Measurements from ENCODE around the gene RTF2. TPM values are rescaled to one million over a fixed set of nuclear protein-coding genes. Genes with fewer than 3 reads are reported as not detected.

The RTF2 gene
- total and polyA plus RNA-seq, 2 donors (not counting 1 experiment from before 2014, with no cell fraction given): 100 to 107 TPM

DNA sequence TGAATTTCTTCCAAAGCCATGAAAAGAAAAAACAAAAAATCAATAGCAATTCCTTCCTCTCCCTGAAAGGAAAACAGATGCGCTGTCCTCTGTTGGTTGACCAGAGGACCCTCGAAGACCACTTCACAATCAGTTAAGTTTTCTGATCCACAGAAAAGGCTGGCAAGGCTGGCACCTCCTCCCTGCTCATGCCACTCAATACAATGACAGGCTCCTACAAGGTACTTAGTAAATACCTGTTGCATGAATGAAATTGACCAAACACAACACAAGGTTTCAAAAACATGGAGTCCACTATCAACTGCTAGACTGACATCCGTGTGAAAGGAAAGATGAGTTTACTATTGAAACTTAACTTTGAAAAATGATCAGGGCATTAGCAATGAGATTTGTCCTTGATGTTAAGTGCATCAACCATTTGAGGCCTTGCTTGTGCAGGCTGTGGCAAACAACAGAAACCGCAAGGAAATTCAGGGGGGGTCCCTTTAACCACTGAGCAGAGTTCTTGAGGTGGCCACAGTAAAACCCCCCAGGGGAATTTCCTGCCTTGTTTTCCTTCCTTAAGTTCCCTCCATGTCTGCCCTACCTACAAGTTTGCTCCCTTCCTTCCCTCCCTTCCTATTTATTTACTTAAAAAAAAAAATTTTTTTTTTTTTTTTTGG, 27.9 kb upstream of the RTF2 start:
- no peak overlapping the region for H3K9ac ChIP-seq (ENCODE audit: insufficient read depth, low read length)
- TF ChIP-seq, protein P1, sequence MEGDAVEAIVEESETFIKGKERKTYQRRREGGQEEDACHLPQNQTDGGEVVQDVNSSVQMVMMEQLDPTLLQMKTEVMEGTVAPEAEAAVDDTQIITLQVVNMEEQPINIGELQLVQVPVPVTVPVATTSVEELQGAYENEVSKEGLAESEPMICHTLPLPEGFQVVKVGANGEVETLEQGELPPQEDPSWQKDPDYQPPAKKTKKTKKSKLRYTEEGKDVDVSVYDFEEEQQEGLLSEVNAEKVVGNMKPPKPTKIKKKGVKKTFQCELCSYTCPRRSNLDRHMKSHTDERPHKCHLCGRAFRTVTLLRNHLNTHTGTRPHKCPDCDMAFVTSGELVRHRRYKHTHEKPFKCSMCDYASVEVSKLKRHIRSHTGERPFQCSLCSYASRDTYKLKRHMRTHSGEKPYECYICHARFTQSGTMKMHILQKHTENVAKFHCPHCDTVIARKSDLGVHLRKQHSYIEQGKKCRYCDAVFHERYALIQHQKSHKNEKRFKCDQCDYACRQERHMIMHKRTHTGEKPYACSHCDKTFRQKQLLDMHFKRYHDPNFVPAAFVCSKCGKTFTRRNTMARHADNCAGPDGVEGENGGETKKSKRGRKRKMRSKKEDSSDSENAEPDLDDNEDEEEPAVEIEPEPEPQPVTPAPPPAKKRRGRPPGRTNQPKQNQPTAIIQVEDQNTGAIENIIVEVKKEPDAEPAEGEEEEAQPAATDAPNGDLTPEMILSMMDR (conservative IDR thresholded peaks at IDR 0.05 in 1 of 2, IDR thresholded peaks at IDR 0.05 in 1 of 2; ENCODE audit: low read depth in 1 of 2, low read length in 2 of 2): no peak
- no peak for TF ChIP-seq EZH2 (IDR thresholded peaks at IDR 0.05; ENCODE audit: low read length, missing control alignments)

DNA sequence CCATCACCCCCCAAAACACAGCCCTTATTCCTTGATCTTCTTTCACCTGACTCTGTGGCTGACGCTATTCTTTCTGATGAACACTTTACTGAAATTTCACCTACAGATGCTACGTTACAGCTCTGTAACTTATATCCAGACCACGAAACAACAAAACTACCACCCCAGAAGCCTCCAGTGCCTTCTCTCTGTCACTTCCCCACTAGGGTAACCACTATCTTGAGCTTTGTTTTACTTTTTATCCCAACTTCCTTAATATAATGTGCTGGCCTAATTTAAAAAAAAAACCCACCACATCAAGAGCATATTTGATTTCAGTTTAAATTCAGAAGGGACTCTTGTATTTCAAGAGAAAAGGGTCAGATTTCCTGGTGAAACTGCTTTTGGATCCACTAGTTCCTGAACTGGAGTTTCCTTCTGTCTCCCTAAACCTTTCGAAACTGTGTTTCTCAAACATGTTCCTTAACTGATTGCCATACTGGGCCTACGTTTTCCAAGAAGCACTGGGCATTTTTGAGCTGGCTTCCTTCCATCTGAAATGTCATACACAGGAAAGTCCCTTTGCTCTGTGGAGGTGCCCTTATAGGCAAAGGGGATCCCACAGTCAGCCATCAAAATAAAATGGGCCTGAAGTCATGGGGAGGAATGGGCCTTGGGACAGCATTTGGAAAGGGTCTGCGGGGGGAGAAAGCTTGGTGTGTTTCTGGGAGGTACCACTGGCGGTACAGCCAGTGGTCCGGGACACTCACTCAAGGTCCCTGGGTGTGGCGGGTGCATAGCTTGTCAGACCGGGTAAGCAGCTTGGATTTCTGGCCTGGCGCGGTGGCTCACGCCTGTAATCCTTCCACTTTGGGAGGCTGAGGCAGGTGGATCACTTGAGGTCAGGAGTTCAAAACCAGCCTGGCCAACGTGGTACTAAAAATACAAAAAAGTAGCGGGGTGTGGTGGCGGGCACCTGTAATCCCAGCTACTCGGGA, 25.8 kb upstream of the RTF2 start:
- H3K36me3 ChIP-seq (ENCODE audit: control insufficient read depth, insufficient read depth, low read length): peaks cover 15% of the 10 kb centered on the region
- H3K4me2 ChIP-seq (ENCODE audit: extremely low read depth, insufficient read depth, low read length): no peak overlapping the region
- H3K79me2 ChIP-seq (ENCODE audit: control insufficient read depth, insufficient read depth, low read length): peaks cover 4% of the 10 kb centered on the region
- no peaks in the 10 kb centered on the region for H3K9me3 ChIP-seq (ENCODE audit: control insufficient read depth, insufficient read depth, low read depth, low read length)
- H4K20me1 ChIP-seq (ENCODE audit: control insufficient read depth, extremely low read depth, insufficient read depth, low read length): no peaks in the 10 kb centered on the region
- H2AFZ ChIP-seq (ENCODE audit: low read length): no peak overlapping the region
- no peaks in the 10 kb centered on the region for H3K27me3 ChIP-seq (ENCODE audit: control insufficient read depth, insufficient read depth, low read length)
- DNase-seq (ENCODE audit: low read depth in 2 of 2): no peak
- TF ChIP-seq, protein P1 (conservative IDR thresholded peaks at IDR 0.05 in 1 of 2, IDR thresholded peaks at IDR 0.05 in 1 of 2; ENCODE audit: low read depth in 1 of 2, low read length in 2 of 2): no peak
- TF ChIP-seq EZH2 (IDR thresholded peaks at IDR 0.05; ENCODE audit: low read length, missing control alignments): no peak
- H3K4me1 ChIP-seq (ENCODE audit: control insufficient read depth, extremely low read depth, insufficient read depth, low read length): peaks cover 37% of the 10 kb centered on the region
- H3K9ac ChIP-seq (ENCODE audit: insufficient read depth, low read length): no peak overlapping the region
- peak overlapping the region; percentile 73 for H3K27ac ChIP-seq (ENCODE audit: insufficient read depth, low read length)
- H3K4me3 ChIP-seq (replicated peaks in 1 of 4; ENCODE audit: control extremely low read depth in 1 of 4, insufficient read depth in 1 of 4, low read depth in 3 of 4, low read length in 4 of 4): no peak overlapping the region

More for the DNA sequence above, 27.9 kb upstream of the RTF2 start:
- peak in 1 of 2 donors; percentile 40 for DNase-seq (ENCODE audit: low read depth in 2 of 2)
- Histone ChIP-seq H3K4me1 (ENCODE audit: control insufficient read depth, extremely low read depth, insufficient read depth, low read length) (peaks cover 43% of the 10 kb centered on the region), H3K36me3 (ENCODE audit: control insufficient read depth, insufficient read depth, low read length) (peaks cover 10% of the 10 kb centered on the region), H3K9me3 (ENCODE audit: control insufficient read depth, insufficient read depth, low read depth, low read length) (no peaks in the 10 kb centered on the region), H3K79me2 (ENCODE audit: control insufficient read depth, insufficient read depth, low read length) (peaks cover 12% of the 10 kb centered on the region), H3K4me2 (ENCODE audit: extremely low read depth, insufficient read depth, low read length) (no peak overlapping the region), H3K27me3 (ENCODE audit: control insufficient read depth, insufficient read depth, low read length) (no peaks in the 10 kb centered on the region), H2AFZ (ENCODE audit: low read length) (no peak overlapping the region), H4K20me1 (ENCODE audit: control insufficient read depth, extremely low read depth, insufficient read depth, low read length) (no peaks in the 10 kb centered on the region), H3K4me3 (replicated peaks in 1 of 4; ENCODE audit: control extremely low read depth in 1 of 4, insufficient read depth in 1 of 4, low read depth in 3 of 4, low read length in 4 of 4) (no peak overlapping the region), H3K27ac (ENCODE audit: insufficient read depth, low read length) (peak overlapping the region; percentile 96)
